GM12874 (cell line): ENCODE measurements around the gene PPP1CA.
A peak's percentile ranks its signal among the peaks of the same experiment; 100 is the strongest.

Source experiments
- CTCF ChIP-seq: IDR thresholded peaks from 2 replicates; pipeline ENCODE4 v1.5.1; 2011; ENCODE audit warnings: low read depth, mild to moderate bottlenecking, control low read depth, low read length, moderate library complexity; ENCODE audit not compliant: insufficient read depth

Gene PPP1CA

GRCh38 chr11:67395555-67396258 is 6.0 kb downstream of the PPP1CA start:
- TF ChIP-seq CTCF: no peak

- TF ChIP-seq CTCF: no peak
Measured at GRCh38 chr11:67393990-67394389, 7.7 kb downstream of the PPP1CA start.

- TF ChIP-seq CTCF: no peak
Measured at GRCh38 chr11:67393437-67393836, 8.2 kb downstream of the PPP1CA start.

GRCh38 chr11:67392183-67392715 is 9.4 kb downstream of the PPP1CA start:
- no peak for TF ChIP-seq CTCF

GRCh38 chr11:67391304-67392182 is 10.1 kb downstream of the PPP1CA start, which contains the start of gene RAD9A:
TSS of gene RAD9A (plus strand) at chr11:67391986. CDS start at chr11:67392045, 59 bp downstream.
- no peak for TF ChIP-seq CTCF

- no peak for TF ChIP-seq CTCF
Measured at GRCh38 chr11:67390947-67391303, 10.7 kb downstream of the PPP1CA start.

- peak; percentile 78 for TF ChIP-seq CTCF
Measured at GRCh38 chr11:67389477-67389876, 12.2 kb downstream of the PPP1CA start.
